HCT116 (cell line): ENCODE measurements around the gene FAM114A1.

Experiments
- CTCF ChIP-seq, 3 experiments: fragments of 200-600 bp in 1 of 3; sonication (generic) in 1 of 3; IDR thresholded peaks in 2 of 3; conservative IDR thresholded peaks in 1 of 3; 2 replicates each; pipeline ENCODE4 v1.5.1; 2012 to 2017; ENCODE audit warnings: low read depth in 2 of 3, low read length in 2 of 3, antibody characterized with exemption in 1 of 3, borderline replicate concordance in 1 of 3, control low read depth in 1 of 3, mild to moderate bottlenecking in 1 of 3, mixed read lengths in 1 of 3, mixed run types in 1 of 3, moderate library complexity in 1 of 3; ENCODE audit not compliant: insufficient read depth in 1 of 3
- ELF1 ChIP-seq: IDR thresholded peaks from 2 replicates; pipeline ENCODE4 v1.6.1; 2012; ENCODE audit warnings: low read depth, borderline replicate concordance
- EZH2 ChIP-seq: fragments of 200-600 bp; sonication (generic); IDR thresholded peaks from 2 replicates; pipeline ENCODE4 v1.6.1; 2017; ENCODE audit warnings: antibody characterized with exemption, mixed run types
- FOSL1 ChIP-seq: IDR thresholded peaks from 2 replicates; pipeline ENCODE4 v1.6.1; 2012; ENCODE audit warnings: low read depth
- MAX ChIP-seq: IDR thresholded peaks from 2 replicates; pipeline ENCODE4 v1.6.1; 2012
- POLR2A ChIP-seq: IDR thresholded peaks from 2 replicates; pipeline ENCODE4 v1.7.0; 2011; ENCODE audit warnings: borderline replicate concordance; ENCODE audit not compliant: insufficient read depth, insufficient read length; ENCODE audit errors: extremely low read depth
- POLR2AphosphoS5 ChIP-seq: IDR thresholded peaks from 2 replicates; pipeline ENCODE4 v1.6.1; 2011; ENCODE audit warnings: mild to moderate bottlenecking, low read depth, low read length, moderate library complexity

GRCh38 chr4:38983291-38983690 lies 115.7 kb downstream of the FAM114A1 start:
- TF ChIP-seq ELF1: no peak
- TF ChIP-seq POLR2A: no peak
- TF ChIP-seq EZH2: no peak
- TF ChIP-seq CTCF (IDR thresholded peaks at IDR 0.05 in 2 of 3, conservative IDR thresholded peaks at IDR 0.05 in 1 of 3; ENCODE audit: borderline replicate concordance in 1 of 3, insufficient read depth in 1 of 3, low read depth in 2 of 3, low read length in 2 of 3): no peak
- no peak for TF ChIP-seq POLR2AphosphoS5
- no peak for TF ChIP-seq MAX
- no peak for TF ChIP-seq FOSL1
